Measurements from ENCODE around the gene LATS2.

DNA sequence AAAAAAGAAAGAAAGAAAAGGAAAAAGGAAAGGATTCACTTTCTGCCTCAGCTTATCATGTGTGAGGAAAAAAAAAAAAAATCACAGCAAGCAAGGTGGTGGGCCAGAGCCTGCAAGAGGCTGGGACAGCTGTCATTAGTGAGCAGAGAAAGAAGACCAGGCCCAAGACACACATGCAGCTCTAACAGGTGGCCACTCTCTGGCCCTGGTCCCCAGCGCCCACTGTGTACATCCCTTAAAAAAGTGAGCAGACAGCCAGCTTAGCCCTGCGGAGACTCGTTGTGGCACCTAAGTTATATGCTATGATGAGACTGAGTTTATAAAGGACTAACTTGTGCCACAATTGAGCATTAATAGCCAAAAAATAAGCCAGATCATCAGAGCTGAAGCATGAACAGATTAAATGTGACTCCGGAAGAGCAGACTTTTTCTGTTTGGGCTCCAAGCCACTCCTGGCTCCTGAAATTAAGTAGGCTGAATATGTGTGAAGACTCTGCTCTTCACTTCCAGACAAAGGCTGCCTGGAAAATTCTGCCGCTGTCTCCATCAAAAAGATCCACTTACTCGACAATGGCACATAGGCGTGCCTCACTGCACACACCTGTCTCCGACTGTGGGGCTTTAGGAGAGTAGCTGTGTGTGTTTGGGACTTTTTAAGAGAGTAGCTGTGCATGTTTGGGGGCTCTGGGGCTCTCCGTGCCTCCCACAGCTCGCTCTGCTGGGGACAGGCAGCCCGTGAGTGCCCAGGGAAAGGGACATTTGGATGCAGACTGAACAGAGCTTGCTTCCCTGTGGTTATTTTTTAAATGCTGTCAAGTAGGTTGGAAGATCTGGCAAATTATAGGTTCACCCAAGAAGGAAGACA is 55.0 kb downstream of the LATS2 start:
- TF ChIP-seq POLR2A (IDR thresholded peaks at IDR 0.05): no peak
- TF ChIP-seq, protein P1, sequence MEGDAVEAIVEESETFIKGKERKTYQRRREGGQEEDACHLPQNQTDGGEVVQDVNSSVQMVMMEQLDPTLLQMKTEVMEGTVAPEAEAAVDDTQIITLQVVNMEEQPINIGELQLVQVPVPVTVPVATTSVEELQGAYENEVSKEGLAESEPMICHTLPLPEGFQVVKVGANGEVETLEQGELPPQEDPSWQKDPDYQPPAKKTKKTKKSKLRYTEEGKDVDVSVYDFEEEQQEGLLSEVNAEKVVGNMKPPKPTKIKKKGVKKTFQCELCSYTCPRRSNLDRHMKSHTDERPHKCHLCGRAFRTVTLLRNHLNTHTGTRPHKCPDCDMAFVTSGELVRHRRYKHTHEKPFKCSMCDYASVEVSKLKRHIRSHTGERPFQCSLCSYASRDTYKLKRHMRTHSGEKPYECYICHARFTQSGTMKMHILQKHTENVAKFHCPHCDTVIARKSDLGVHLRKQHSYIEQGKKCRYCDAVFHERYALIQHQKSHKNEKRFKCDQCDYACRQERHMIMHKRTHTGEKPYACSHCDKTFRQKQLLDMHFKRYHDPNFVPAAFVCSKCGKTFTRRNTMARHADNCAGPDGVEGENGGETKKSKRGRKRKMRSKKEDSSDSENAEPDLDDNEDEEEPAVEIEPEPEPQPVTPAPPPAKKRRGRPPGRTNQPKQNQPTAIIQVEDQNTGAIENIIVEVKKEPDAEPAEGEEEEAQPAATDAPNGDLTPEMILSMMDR (IDR thresholded peaks at IDR 0.05): no peak

Data from esophagus squamous epithelium (tissue), 4 donors.